ENCODE results near the gene CFAP299. TPM values are rescaled to one million over a fixed set of nuclear protein-coding genes. Genes with fewer than 3 reads are reported as not detected.
A peak's percentile ranks its signal among the peaks of the same experiment; 100 is the strongest.

CFAP299 gene
- total RNA-seq, 2 experiments from 2014 or later, result not detected

GRCh38 chr4:80454040-80454439 is 118.5 kb downstream of the CFAP299 start:
- DNase-seq, result no peak
- no peaks in the 10 kb centered on the region for H3K4me1 Mint-ChIP-seq
- POLR2A ChIA-PET, result no interaction called here
- H3K27ac Mint-ChIP-seq, result no peak overlapping the region
- peaks cover 9% of the 10 kb centered on the region for H3K9me3 Mint-ChIP-seq (ENCODE audit: low read depth)
- intact Hi-C loops (cut with DNase I, micrococcal nuclease), result no loop called here
- no peaks in the 10 kb centered on the region for H3K27me3 Mint-ChIP-seq
- peaks cover 2% of the 10 kb centered on the region for H3K36me3 Mint-ChIP-seq (ENCODE audit: low read depth)
- H3K4me3 Mint-ChIP-seq, result no peak overlapping the region
- CTCF ChIA-PET, result no interaction called here
- no peak for ATAC-seq

GRCh38 chr4:80454556-80454955 is 119.0 kb downstream of the CFAP299 start:
- ChIA-PET POLR2A (no interaction called here), CTCF (no interaction called here)
- intact Hi-C loops (cut with DNase I, micrococcal nuclease), result no loop called here
- H3K4me3 Mint-ChIP-seq, result no peak overlapping the region
- H3K27me3 Mint-ChIP-seq, result no peaks in the 10 kb centered on the region
- no peaks in the 10 kb centered on the region for H3K4me1 Mint-ChIP-seq
- ATAC-seq (no peak), DNase-seq (no peak)
- no peak overlapping the region for H3K27ac Mint-ChIP-seq
- H3K36me3 Mint-ChIP-seq (ENCODE audit: low read depth), result peaks cover 2% of the 10 kb centered on the region
- peaks cover 9% of the 10 kb centered on the region for H3K9me3 Mint-ChIP-seq (ENCODE audit: low read depth)

- Mint-ChIP-seq H3K4me1 (peaks cover 18% of the 10 kb centered on the region), H3K27ac (no peak overlapping the region), H3K27me3 (no peaks in the 10 kb centered on the region), H3K36me3 (ENCODE audit: low read depth) (no peaks in the 10 kb centered on the region), H3K9me3 (ENCODE audit: low read depth) (peaks cover 2% of the 10 kb centered on the region), H3K4me3 (no peak overlapping the region)
- intact Hi-C loops (cut with DNase I, micrococcal nuclease), result loop anchor here in 1 of 2 experiments (5.0 kb wide), 1 partner anchor 53 kb away; no protein-coding TSS in a partner anchor
- ChIA-PET CTCF (interaction anchor here (0.7 to 1.2 kb wide), 2 partner anchors 10 to 1449 kb away, joined by 3 read pairs; no protein-coding TSS in a partner anchor), POLR2A (interaction anchor here (0.6 to 0.8 kb wide), 2 partner anchors 200 to 360 kb away, joined by 3 read pairs; no protein-coding TSS in a partner anchor)
- DNase-seq, result no peak
- no peak for ATAC-seq
Measured at GRCh38 chr4:80459918-80460473, 124.5 kb downstream of the CFAP299 start.

GRCh38 chr4:80461412-80461811 is 125.9 kb downstream of the CFAP299 start:
- POLR2A ChIA-PET, result no interaction called here
- H3K36me3 Mint-ChIP-seq (ENCODE audit: low read depth), result no peaks in the 10 kb centered on the region
- H3K4me1 Mint-ChIP-seq, result peaks cover 18% of the 10 kb centered on the region
- H3K27me3 Mint-ChIP-seq, result no peaks in the 10 kb centered on the region
- intact Hi-C loops (cut with DNase I, micrococcal nuclease), result no loop called here
- ATAC-seq (no peak), DNase-seq (no peak)
- H3K9me3 Mint-ChIP-seq (ENCODE audit: low read depth), result peaks cover 2% of the 10 kb centered on the region
- CTCF ChIA-PET, result no interaction called here
- no peak overlapping the region for H3K27ac Mint-ChIP-seq
- H3K4me3 Mint-ChIP-seq, result no peak overlapping the region

GRCh38 chr4:80462621-80463091 is 127.1 kb downstream of the CFAP299 start:
- intact Hi-C loops (cut with DNase I, micrococcal nuclease), result no loop called here
- DNase-seq (no peak), ATAC-seq (no peak)
- CTCF ChIA-PET, result no interaction called here
- Mint-ChIP-seq H3K9me3 (ENCODE audit: low read depth) (peaks cover 2% of the 10 kb centered on the region), H3K27ac (no peak overlapping the region), H3K36me3 (ENCODE audit: low read depth) (peaks cover 1% of the 10 kb centered on the region), H3K4me1 (peaks cover 18% of the 10 kb centered on the region), H3K4me3 (peak overlapping the region; percentile 9), H3K27me3 (no peaks in the 10 kb centered on the region)
- POLR2A ChIA-PET, result no interaction called here

- H3K27ac Mint-ChIP-seq, result no peak overlapping the region
- H3K4me1 Mint-ChIP-seq, result peaks cover 18% of the 10 kb centered on the region
- H3K36me3 Mint-ChIP-seq (ENCODE audit: low read depth), result peaks cover 1% of the 10 kb centered on the region
- H3K4me3 Mint-ChIP-seq, result no peak overlapping the region
- DNase-seq (no peak), ATAC-seq (no peak)
- peaks cover 2% of the 10 kb centered on the region for H3K9me3 Mint-ChIP-seq (ENCODE audit: low read depth)
- ChIA-PET POLR2A (no interaction called here), CTCF (no interaction called here)
- no peaks in the 10 kb centered on the region for H3K27me3 Mint-ChIP-seq
- intact Hi-C loops (cut with DNase I, micrococcal nuclease), result no loop called here
Measured at GRCh38 chr4:80463509-80463908, 128.0 kb downstream of the CFAP299 start.

GRCh38 chr4:80465238-80465637 is 129.7 kb downstream of the CFAP299 start:
- ChIA-PET POLR2A (no interaction called here), CTCF (no interaction called here)
- peaks cover 2% of the 10 kb centered on the region for H3K9me3 Mint-ChIP-seq (ENCODE audit: low read depth)
- peaks cover 13% of the 10 kb centered on the region for H3K4me1 Mint-ChIP-seq
- DNase-seq (no peak), ATAC-seq (no peak)
- H3K27ac Mint-ChIP-seq, result no peak overlapping the region
- H3K4me3 Mint-ChIP-seq, result no peak overlapping the region
- H3K27me3 Mint-ChIP-seq, result no peaks in the 10 kb centered on the region
- H3K36me3 Mint-ChIP-seq (ENCODE audit: low read depth), result peaks cover 1% of the 10 kb centered on the region
- intact Hi-C loops (cut with DNase I, micrococcal nuclease), result no loop called here

- H3K27me3 Mint-ChIP-seq, result no peaks in the 10 kb centered on the region
- ATAC-seq, result no peak
- DNase-seq, result no peak
- no peak overlapping the region for H3K27ac Mint-ChIP-seq
- H3K4me3 Mint-ChIP-seq, result no peak overlapping the region
- ChIA-PET POLR2A (no interaction called here), CTCF (no interaction called here)
- intact Hi-C loops (cut with DNase I, micrococcal nuclease), result no loop called here
- peaks cover 11% of the 10 kb centered on the region for H3K4me1 Mint-ChIP-seq
- H3K9me3 Mint-ChIP-seq (ENCODE audit: low read depth), result peaks cover 2% of the 10 kb centered on the region
- peaks cover 1% of the 10 kb centered on the region for H3K36me3 Mint-ChIP-seq (ENCODE audit: low read depth)
Measured at GRCh38 chr4:80465736-80466135, 130.2 kb downstream of the CFAP299 start.

GRCh38 chr4:80466618-80467017 is 131.1 kb downstream of the CFAP299 start:
- no peaks in the 10 kb centered on the region for H3K27me3 Mint-ChIP-seq
- peaks cover 1% of the 10 kb centered on the region for H3K36me3 Mint-ChIP-seq (ENCODE audit: low read depth)
- ATAC-seq (no peak), DNase-seq (no peak)
- intact Hi-C loops (cut with DNase I, micrococcal nuclease), result no loop called here
- ChIA-PET POLR2A (no interaction called here), CTCF (interaction anchor here (0.6 kb wide), 1 partner anchor 8 kb away, joined by 3 read pairs; no protein-coding TSS in a partner anchor)
- peaks cover 2% of the 10 kb centered on the region for H3K9me3 Mint-ChIP-seq (ENCODE audit: low read depth)
- no peak overlapping the region for H3K4me3 Mint-ChIP-seq
- peaks cover 9% of the 10 kb centered on the region for H3K4me1 Mint-ChIP-seq
- no peak overlapping the region for H3K27ac Mint-ChIP-seq

- Mint-ChIP-seq H3K27ac (no peak overlapping the region), H3K4me3 (no peak overlapping the region), H3K36me3 (ENCODE audit: low read depth) (peaks cover 1% of the 10 kb centered on the region), H3K4me1 (peaks cover 3% of the 10 kb centered on the region), H3K27me3 (no peaks in the 10 kb centered on the region), H3K9me3 (ENCODE audit: low read depth) (no peaks in the 10 kb centered on the region)
- ChIA-PET POLR2A (no interaction called here), CTCF (no interaction called here)
- intact Hi-C loops (cut with DNase I, micrococcal nuclease), result no loop called here
- DNase-seq (no peak), ATAC-seq (no peak)
Measured at GRCh38 chr4:80471756-80472155, 136.2 kb downstream of the CFAP299 start.

GRCh38 chr4:80475236-80475635 is 139.7 kb downstream of the CFAP299 start:
- Mint-ChIP-seq H3K27ac (no peak overlapping the region), H3K4me1 (peaks cover 3% of the 10 kb centered on the region), H3K9me3 (ENCODE audit: low read depth) (no peaks in the 10 kb centered on the region), H3K36me3 (ENCODE audit: low read depth) (no peaks in the 10 kb centered on the region), H3K27me3 (no peaks in the 10 kb centered on the region), H3K4me3 (no peak overlapping the region)
- intact Hi-C loops (cut with DNase I, micrococcal nuclease), result no loop called here
- POLR2A ChIA-PET, result no interaction called here
- CTCF ChIA-PET, result no interaction called here
- ATAC-seq, result no peak
- DNase-seq, result no peak

- DNase-seq (no peak), ATAC-seq (no peak)
- no peaks in the 10 kb centered on the region for H3K36me3 Mint-ChIP-seq (ENCODE audit: low read depth)
- H3K4me3 Mint-ChIP-seq, result no peak overlapping the region
- no peak overlapping the region for H3K27ac Mint-ChIP-seq
- H3K9me3 Mint-ChIP-seq (ENCODE audit: low read depth), result no peaks in the 10 kb centered on the region
- ChIA-PET POLR2A (no interaction called here), CTCF (no interaction called here)
- peaks cover 3% of the 10 kb centered on the region for H3K4me1 Mint-ChIP-seq
- intact Hi-C loops (cut with DNase I, micrococcal nuclease), result no loop called here
- no peaks in the 10 kb centered on the region for H3K27me3 Mint-ChIP-seq
Measured at GRCh38 chr4:80475798-80476197, 140.3 kb downstream of the CFAP299 start.
